GM21390 (cell line): ENCODE measurements around the gene RPA1.

Source experiments
- ATAC-seq: cut with Tn5 transposase; IDR thresholded peaks from one replicate; pipeline ENCODE4 v1.9.1; 2021; ENCODE audit not compliant: unreplicated experiment

RPA1 gene

GRCh38 chr17:1939981-1940809 is 110.4 kb downstream of the RPA1 start:
- ATAC-seq = no peak

- ATAC-seq = no peak
These were observed 111.0 kb downstream of the RPA1 start for GRCh38 chr17:1940810-1941185.

GRCh38 chr17:1941272-1942065 is 111.7 kb downstream of the RPA1 start:
- ATAC-seq = no peak

- no peak for ATAC-seq
These were observed 112.2 kb downstream of the RPA1 start for GRCh38 chr17:1942066-1942365.

- ATAC-seq = no peak
These were observed 113.0 kb downstream of the RPA1 start for GRCh38 chr17:1942666-1943435.

- no peak for ATAC-seq
These were observed 113.6 kb downstream of the RPA1 start for GRCh38 chr17:1943436-1943831.

- ATAC-seq = no peak
These were observed 115.8 kb downstream of the RPA1 start for GRCh38 chr17:1945621-1946020.

- no peak for ATAC-seq
These were observed 116.5 kb downstream of the RPA1 start for GRCh38 chr17:1946021-1946932.

- no peak for ATAC-seq
These were observed 117.5 kb downstream of the RPA1 start for GRCh38 chr17:1947229-1947742.

GRCh38 chr17:1947743-1948516 is 118.1 kb downstream of the RPA1 start:
- ATAC-seq = no peak

GRCh38 chr17:1948517-1948825 is 118.7 kb downstream of the RPA1 start:
- ATAC-seq = no peak
